GM19238 (cell line): ENCODE data around the gene FOXF2.

Source experiments
- DNase-seq: peaks from one replicate; pipeline ENCODE4 v3.0.0; 2011; ENCODE audit warnings: low spot score; ENCODE audit not compliant: insufficient read length

Gene FOXF2

GRCh38 chr6:1390946-1391799, 1.8 kb downstream of the FOXF2 start:
- DNase-seq = no peak

GRCh38 chr6:1391800-1392309, 2.5 kb downstream of the FOXF2 start:
- DNase-seq = no peak

GRCh38 chr6:1392813-1393640, 3.7 kb downstream of the FOXF2 start:
- DNase-seq = no peak

GRCh38 chr6:1393641-1394283, 4.4 kb downstream of the FOXF2 start:
- no peak for DNase-seq

- DNase-seq = no peak
Observed at GRCh38 chr6:1394514-1395463, 5.4 kb downstream of the FOXF2 start.

- no peak for DNase-seq
Observed at GRCh38 chr6:1395506-1395905, 6.1 kb downstream of the FOXF2 start.

- no peak for DNase-seq
Observed at GRCh38 chr6:1395941-1396908, 6.8 kb downstream of the FOXF2 start.

GRCh38 chr6:1396952-1397868, 7.8 kb downstream of the FOXF2 start:
- DNase-seq = peak; percentile 84

- no peak for DNase-seq
Observed at GRCh38 chr6:1399085-1399780, 9.9 kb downstream of the FOXF2 start.

GRCh38 chr6:1400126-1400850, 10.9 kb downstream of the FOXF2 start:
- no peak for DNase-seq

- no peak for DNase-seq
Observed at GRCh38 chr6:1402369-1402768, 13.0 kb downstream of the FOXF2 start.

- DNase-seq = no peak
Observed at GRCh38 chr6:1402868-1403267, 13.5 kb downstream of the FOXF2 start.

GRCh38 chr6:1403851-1404712, 14.7 kb downstream of the FOXF2 start:
- no peak for DNase-seq

GRCh38 chr6:1404713-1405098, 15.3 kb downstream of the FOXF2 start:
- no peak for DNase-seq

- no peak for DNase-seq
Observed at GRCh38 chr6:1405221-1405620, 15.8 kb downstream of the FOXF2 start.
